Stimulated activated CD8-positive, alpha-beta memory T cell treated with anti-CD3 and anti-CD28 coated beads, Interleukin-4, amount 100 ng/mL, for 4 hours (primary cell): ENCODE data around the gene SCT.
"Not testable (repeated sequence)": the region's sequence is repeated elsewhere in the genome, so short reads cannot be mapped to it uniquely, and the experiment has no call there.

ENCODE experiments used
- DNase-seq, 2 donors: peaks; one replicate each; pipeline ENCODE4 v3.0.0-alpha.2; 2020; ENCODE audit warnings: low read depth in 2 of 2, low spot score in 1 of 2

The SCT gene, protein sequence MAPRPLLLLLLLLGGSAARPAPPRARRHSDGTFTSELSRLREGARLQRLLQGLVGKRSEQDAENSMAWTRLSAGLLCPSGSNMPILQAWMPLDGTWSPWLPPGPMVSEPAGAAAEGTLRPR

DNA sequence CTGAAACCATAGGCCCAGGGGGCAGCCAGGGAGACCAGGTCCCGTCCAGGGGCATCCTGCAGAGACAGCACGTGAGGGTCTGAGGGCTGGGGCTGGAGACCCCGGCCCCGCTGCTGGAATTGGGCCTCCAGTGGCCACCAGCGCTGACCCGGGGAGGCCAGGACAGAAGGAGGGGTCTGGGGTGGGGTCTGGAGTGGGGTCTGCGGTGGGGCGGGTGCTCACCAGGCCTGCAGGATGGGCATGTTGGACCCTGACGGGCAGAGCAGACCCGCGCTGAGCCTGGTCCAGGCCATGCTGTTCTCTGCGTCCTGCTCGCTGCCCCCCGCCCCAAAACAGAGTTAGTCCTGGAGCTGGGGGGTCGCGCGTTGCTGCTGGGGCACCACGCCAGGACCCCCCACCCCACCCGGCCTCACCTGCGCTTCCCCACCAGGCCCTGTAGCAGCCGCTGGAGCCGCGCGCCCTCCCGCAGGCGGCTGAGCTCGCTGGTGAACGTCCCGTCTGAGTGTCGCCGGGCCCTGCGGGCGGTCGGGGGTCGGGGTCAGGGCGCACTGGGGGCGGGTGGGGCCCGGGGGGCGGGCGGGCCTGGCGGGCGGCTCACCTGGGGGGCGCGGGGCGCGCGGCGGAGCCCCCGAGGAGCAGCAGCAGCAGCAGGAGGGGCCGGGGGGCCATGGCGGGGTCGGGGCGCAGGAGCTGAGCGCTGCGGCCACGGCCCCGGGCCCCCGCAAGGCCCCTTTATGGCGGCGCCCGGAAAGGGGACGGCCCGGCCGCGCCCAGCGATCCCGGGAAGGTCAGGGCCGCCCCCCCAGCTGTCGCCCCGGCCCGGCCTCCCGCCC is at the start of gene SCT:
TSS of gene SCT (minus strand) at position 707 of the 833 bp plus-strand sequence. CDS start at position 669, 38 bp downstream.
- DNase-seq: no peak

DNA sequence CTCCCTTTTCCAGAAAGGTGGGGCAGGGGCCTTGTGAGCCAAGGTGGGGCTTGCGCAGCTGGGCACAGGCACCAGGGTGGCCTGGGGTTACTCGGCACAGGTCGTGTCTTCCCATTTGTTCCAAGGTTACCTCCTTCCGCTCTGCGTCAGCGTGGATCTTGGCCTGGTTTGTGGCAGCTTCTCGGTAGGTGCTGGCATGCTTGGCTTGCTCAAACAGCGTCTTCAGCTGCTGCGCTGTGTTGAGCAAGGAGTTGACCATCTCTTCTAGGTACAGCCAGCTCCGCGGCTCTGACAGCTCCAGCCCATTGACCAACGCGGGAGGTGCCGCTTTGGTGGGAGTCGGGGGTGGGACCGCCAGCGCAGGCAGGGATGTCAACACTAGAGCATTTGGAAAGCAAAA is 47.4 kb upstream of the SCT start:
- no peak for DNase-seq

DNA sequence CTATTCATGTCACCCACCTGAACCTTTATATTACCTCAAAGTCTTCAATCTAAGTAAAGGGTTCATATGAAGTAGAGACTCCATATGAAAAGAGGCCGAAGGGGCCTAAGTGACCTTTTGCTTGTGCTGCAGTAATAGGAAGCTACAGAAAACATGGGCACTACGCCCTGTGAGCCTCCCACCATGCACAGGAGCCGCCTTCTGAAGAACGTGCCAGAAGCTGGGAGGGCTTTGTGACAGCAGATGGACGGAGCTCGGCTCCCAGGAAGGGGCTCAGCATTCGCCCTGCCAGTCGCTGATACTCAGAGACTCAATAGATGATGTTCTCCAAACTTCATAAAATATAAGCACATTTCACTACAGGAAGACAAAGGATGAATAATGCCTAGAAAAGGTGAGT is 46.9 kb upstream of the SCT start:
- DNase-seq: no peak

DNA sequence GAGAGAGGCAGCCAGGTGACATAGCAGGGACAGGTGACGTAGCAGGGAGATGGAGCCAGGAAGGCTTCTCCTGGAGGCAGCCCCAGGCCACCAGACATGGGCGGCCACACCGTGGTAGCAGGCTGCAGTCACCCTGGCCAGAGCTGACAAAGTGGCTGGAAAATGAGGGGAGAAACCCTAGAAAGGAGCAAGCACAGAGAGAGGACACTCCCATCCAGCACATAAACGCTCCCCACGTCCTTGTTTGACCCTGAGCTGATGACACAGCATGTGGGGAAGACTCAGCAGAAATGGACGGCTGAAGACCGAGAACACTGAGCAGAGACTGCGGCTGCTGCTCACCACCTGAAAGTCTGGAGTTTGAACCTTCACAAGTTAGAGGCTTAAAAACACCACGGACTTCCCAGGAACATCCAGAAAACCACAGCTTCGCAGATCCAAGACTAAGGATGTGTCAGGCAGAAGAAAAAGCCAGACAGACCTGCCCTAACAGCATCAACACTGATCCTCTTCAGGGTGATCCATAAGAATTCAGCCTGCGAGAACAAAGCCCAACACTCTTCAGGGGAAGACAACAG is 38.8 kb upstream of the SCT start:
- DNase-seq: no peak

DNA sequence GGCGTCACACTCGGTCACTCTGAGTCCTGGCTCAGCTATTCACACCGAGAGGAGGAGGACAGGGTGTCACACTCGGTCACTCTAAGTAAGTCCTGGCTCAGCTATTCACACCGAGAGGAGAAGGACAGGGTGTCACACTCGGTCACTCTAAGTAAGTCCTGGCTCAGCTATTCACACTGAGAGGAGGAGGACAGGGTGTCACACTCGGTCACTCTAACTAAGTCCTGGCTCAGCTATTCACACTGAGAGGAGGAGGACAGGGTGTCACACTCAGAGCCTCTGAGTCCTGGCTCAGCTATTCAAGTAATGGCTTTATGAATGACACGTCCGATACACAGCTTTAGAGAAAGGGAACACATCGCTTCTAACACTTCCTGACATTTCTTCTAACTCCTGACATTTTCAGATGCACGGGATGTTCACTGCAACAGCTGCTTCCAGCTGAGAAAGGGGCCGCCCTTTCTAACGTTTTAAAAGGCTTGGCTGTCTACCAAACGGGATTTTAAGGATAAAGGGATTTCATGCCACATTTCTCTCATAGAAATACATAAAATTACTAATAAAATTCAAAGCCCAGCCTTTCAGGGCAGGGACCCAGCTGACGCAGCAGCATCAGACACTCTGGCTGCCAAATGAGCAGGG is 38.2 kb upstream of the SCT start:
- no peak for DNase-seq

DNA sequence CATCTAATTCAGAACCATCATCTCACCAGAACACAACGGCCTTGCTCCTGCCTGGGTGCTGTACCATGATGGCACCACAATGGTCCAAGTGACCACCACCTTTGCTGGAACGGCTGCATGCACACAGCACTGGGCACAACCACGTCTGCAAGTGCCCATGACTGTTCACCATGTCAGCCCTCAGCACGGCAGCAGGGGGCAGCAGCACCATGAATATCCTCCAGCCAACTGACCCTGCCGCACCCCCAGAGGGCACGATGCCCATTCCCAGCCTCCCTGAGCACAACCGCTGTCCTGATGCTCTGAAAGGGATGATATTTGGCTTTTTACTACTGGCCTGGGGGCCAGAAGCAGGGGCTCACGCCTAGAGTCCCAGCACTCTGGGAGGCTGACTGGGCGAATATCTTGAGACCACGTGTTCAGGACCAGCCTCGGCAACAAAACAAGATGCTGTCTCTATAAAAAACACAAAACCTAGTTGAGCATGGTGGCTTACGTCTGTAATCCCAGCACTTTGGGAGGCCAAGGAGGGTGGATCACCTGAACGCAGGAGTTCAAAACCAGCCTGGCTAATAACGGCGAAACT is 35.8 kb upstream of the SCT start:
- no peak for DNase-seq

DNA sequence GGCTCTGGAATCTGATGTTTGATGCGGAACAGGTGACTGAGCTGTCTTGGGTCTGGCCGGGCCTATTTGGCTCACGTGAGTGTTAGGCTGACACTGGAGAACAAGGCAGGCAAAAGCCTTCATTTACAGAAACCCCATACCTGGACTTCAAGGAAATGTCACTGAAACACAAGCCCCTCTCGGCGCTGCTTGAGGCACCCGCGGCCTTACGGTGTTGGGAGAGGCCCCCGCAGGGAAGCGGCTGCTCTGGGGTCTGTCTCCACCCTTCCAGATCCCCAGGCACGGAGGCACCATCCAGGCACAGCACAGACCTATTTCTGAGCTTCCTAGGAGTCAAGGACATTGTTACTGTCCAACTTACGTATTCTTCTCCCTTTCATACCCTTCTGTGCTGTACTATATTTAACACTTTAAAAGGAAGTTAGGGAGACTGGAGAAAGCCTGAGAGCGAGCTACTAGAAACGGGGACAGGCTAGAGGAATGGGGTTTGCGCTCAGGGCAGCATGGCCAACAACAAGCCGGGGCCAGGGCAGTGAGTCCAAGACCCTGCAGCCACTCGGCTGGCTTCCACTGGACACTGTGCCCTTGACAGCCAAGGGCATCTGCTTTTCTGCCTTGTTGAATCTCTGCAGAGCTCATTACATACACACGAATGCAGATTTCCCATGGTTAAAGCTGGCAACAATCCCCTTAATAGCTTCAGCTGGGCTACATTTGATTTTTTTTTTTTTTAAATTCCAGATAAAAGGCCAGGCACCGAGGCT is 33.9 kb upstream of the SCT start:
- no peak for DNase-seq

DNA sequence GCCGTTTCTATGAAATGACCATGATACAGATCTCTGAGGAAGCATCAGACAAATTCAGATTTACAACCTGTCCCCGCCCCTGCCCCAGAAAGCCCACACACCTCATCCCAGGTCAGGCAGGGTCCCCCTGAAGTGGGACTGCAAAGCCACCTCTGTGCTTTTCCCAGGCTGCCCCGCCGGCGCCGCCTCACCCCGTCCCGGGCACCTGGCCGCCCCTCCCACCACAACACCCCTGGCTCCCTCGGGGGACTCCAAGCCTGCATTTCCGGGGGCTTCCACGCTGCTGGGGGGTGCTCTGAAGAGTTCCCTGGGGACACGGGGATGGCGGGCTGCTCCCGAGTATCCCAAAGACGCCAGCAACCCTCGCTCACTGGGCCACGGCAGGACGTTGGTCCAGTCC is 33.3 kb upstream of the SCT start:
- DNase-seq: no peak

DNA sequence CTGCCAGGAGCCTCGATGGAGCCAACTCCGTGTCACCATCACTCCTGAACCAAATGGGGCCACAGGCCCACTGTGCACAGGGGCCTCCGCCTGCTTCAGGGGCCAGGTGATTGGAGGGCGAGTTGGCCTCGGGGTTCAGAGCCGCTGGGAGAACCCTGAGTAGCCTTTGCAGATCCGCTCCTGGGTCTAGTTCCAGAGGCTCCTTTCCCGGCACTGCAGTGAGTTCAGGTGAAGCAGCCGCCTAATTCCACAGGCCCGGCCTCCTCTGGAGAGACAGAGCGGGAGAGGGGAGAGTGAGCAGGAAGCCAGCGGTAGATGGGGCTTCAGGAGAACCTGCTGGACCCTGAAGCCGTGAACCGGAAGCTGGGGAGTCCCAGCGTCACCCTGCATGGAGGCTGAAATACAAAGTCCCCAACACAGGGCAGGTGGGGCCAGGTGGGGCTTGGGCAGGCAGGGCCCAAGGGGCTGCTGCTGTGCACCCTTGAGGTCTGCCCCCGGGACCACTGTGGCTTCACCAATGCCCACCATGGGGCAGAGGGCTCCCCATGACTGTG is 32.6 kb upstream of the SCT start:
- no peak for DNase-seq

DNA sequence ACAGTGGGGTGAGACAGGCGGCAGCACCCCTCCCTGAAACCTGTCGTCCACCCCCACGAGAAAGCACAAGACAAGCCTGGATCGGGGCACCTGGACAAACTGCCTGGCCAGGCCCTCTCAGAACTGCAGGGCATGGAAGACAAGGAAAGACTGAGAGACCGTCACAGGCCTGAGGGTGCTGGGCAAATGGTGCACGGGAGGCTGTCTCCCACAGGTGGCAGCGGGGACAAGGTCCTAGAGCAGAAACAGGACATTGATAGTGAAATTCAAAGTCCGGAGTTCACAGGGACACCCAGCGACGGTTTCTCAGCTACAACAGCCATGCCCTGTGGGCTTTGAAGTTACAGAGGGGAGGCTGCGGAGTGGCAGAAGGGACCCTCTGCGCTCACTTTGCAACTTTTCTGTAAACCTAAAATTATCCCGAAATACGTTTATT is 30.7 kb upstream of the SCT start:
- DNase-seq: no peak

DNA sequence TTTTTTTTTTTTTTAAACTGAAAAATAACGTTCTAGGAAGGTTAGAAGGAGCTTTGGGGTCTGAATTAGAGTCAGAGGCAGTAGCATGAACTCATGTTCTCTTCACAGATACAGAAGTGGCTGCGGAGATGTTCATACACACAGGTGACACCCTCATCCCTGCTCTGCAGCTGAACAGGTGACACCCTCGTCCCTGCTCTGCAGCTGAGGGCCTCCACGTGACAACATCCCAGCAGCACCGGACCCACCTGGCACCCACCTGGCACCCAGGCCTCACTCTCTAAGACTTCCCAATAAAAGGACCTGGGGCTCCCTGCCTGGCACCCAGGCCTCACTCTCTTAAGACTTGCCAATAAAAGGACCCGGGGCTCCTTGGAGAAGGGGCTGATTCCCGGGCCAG is 29.9 kb upstream of the SCT start:
- DNase-seq: no peak

DNA sequence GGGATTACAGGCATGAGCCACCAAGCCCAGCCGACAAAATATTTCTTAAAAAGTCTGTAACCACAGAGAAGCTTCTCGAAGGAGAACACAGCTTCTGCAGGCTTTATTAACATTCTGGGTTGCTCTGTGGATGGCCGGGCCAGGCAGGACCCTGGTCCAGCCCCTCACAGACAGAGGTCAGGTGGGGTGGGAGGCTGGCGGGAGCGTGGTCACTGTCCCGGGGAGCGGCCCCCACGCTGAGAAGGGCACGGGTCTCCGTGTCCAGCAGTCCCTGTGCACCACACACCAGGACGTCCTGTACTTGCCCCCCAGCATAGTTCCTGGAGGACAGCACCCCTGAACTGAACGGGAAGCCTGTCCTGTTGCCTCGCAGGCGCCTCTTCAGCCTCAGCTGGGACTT is 29.4 kb upstream of the SCT start:
- DNase-seq: no peak

DNA sequence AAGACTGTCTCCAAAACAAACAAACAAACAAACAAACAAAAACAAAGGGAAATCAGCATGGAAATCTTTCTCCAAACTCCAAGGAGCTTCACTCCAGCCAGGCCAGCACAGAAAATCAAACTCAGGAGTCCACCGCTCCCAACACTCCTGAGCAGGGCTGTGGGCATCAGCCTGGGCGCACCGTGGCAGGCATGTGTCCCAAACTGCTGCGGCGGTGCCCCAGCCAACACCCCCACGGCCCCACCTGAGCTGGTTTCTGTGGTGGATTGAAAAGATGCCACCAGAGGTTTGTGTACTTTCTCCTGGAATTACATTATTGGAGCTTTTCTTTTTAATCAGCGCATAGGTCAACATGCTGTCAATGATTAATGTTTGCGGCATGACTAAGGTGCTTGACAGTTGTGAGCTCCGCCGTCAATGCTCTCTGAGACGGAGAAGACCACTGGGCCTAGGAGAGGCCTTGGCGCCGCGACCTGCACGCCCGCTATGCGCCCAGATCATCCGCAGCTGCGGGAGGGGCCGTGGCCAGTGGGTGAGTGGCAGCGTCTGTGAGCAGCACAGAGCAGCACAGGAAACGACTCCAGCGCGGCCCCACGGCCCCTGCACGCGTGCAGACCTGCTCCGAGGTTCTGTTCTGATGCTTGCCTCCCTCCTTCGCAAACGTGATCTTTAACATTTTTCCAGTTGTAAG is 28.2 kb upstream of the SCT start:
- DNase-seq: no peak

DNA sequence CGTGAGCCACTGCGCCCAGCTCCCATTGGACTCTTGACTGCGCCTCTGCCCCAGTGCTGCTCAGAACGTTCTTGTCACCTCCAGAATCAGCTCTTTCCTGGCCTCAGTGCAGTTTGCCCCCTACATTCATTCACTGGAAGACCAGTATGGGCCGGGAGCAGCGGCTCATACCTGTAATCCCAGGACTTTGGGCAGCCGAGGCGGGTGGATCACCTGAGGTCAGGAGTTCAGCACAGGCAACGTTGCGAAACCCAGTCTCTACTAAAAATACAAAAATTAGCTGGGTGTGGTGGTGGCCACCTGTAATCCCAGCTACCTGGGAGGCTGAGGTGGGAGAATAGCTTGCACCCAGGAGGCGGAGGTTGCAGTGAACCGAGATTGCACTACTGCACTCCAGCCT is 27.5 kb upstream of the SCT start:
- DNase-seq: not testable (repeated sequence)

DNA sequence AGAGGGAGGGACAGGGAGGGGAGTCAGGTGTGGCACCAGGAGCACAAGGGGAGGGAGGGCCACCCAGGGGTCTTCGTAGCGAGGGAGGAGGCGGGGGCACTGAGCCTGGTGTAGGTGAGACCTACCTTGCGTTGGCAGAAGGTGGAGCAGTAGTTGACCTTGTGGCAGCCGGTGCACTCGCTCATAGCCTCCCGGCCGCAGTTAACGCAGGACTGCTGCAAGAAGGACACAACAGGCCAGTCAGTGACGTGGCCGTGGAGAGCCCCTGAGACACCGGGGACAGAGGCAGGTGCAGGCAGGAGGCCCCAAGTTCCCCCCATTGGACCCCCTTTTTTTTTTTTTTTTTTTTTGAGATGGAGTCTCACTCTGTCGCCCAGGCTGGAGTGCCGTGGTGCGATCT is 26.9 kb upstream of the SCT start:
- no peak for DNase-seq

DNA sequence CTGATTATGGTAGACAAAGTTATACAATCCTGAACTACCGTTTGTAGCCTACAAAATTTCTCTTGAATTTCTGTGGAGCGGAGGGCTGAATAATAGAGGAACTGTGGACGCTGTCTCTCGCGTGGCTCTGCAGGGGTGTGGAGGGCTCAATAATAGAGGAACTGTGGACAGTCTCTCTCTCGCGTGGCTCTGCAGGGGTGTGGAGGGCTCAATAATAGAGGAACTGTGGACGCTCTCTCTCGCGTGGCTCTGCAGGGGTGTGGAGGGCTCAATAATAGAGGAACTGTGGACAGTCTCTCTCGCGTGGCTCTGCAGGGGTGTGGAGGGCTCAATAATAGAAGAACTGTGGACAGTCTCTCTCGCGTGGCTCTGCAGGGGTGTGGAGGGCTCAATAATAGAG is 26.2 kb upstream of the SCT start:
- DNase-seq: not testable (repeated sequence)

DNA sequence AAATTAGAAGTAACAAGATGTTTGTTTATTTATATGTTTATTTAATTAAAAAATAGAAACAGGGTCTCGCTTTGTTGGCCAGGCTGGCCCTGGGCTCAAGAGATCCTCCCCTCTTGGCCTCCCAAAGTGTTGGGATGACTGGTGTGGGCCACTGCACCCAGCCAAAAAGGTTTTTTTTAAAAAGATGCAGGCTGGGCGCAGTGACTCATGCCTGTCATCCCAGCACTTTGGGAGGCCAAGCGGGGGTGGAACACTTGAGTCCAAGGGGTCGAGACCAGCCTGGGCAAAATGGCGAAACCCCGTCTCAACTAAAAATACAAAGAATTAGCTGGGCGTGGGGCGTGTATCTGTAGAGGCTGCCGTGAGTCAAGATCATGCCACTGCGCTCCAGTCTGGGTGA is 23.5 kb upstream of the SCT start:
- DNase-seq: no peak

DNA sequence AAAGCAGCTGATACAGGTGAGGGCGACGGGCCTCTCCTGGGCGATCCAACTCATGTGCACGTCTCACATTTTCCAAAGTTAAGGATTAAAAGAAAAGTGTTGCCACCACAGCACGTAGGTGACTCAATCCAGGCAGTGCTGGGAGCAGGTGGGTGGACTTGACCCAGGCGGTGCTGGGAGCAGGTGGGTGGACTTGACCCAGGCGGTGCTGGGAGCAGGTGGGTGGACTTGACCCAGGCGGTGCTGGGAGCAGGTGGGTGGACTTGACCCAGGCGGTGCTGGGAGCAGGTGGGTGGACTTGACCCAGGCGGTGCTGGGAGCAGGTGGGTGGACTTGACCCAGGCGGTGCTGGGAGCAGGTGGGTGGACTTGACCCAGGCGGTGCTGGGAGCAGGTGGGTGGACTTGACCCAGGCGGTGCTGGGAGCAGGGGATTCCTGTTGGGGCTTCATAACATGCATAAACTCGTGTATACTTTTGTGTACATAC is 20.7 kb upstream of the SCT start:
- not testable (repeated sequence) for DNase-seq

DNA sequence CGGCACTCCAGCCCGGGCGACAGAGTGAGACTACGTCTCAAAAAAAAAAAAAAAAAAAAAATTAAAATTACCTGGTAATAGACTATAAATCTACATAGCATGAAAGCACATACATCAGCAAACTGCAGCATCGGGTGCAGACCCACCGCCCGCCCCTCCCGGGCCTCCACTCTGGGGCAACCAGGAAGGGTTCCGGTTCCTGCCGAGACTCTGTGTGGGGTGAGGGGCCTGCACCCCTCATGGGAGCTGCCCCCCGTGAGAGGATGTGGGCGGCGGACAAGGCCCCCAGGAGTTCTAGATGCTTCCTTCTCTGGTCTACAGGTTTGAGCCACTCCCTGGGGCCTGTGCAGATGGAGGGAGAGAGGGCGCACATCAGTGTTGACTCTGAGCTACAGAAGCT is 19.2 kb upstream of the SCT start:
- no peak for DNase-seq

DNA sequence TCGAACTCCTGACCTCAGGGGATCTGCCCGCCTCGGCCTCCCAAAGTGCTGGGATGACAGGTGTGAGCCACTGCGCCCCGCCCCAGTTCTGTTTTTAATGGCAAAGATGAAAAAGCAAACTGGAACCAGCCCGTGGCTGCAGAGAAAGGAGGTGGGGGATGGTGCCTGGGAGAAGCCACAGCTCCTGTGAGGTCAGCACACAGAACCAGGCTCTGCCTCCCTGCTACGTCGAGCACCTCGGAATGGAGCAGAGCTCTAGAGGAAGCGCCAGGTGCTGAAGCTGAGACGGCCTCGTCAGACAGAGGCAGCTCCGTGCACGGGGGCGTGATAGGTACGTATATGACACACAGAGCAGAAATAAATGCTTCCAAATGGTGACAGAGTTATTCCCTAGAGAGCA is 18.6 kb upstream of the SCT start:
- DNase-seq: no peak
